ENCODE measurements around the gene INO80E.
"Not testable (repeated sequence)": the region's sequence is repeated elsewhere in the genome, so short reads cannot be mapped to it uniquely, and the experiment has no call there.

INO80E gene

GRCh38 chr16:30032083-30032819 lies 36.2 kb downstream of the INO80E start:
- DNase-seq = peak; percentile 89

GRCh38 chr16:30033270-30033669 lies 37.2 kb downstream of the INO80E start:
- DNase-seq = peak; percentile 85

- peak; percentile 62 for DNase-seq
Observed at GRCh38 chr16:30040221-30040620, 44.2 kb downstream of the INO80E start.

- not testable (repeated sequence) for DNase-seq
Observed at GRCh38 chr16:30040690-30041089, 44.6 kb downstream of the INO80E start.

- DNase-seq = peak; percentile 81
Observed at GRCh38 chr16:30041841-30042240, 45.8 kb downstream of the INO80E start.

- DNase-seq = no peak
Observed at GRCh38 chr16:30046178-30046577, 50.1 kb downstream of the INO80E start.

- no peak for DNase-seq
Observed at GRCh38 chr16:30046588-30046987, 50.5 kb downstream of the INO80E start.

GRCh38 chr16:30049871-30050270 lies 53.8 kb downstream of the INO80E start:
- no peak for DNase-seq

GRCh38 chr16:30051518-30051917 lies 55.5 kb downstream of the INO80E start:
- DNase-seq = no peak

- DNase-seq = peak; percentile 96
Observed at GRCh38 chr16:30052671-30053372, 56.8 kb downstream of the INO80E start.

GRCh38 chr16:30053376-30054015 lies 57.5 kb downstream of the INO80E start:
- DNase-seq = peak; percentile 47

- DNase-seq = no peak
Observed at GRCh38 chr16:30054451-30054850, 58.4 kb downstream of the INO80E start.

- DNase-seq = peak; percentile 47
Observed at GRCh38 chr16:30054959-30055553, 59.0 kb downstream of the INO80E start.

Measured in OCI-M1 (cell line).